ENCODE results near the gene RBPMS2. TPM values are rescaled to one million over a fixed set of nuclear protein-coding genes. Genes with fewer than 3 reads are reported as not detected.

Gene RBPMS2
- total RNA-seq, 1 experiment from 2014 or later: 0.06 TPM

DNA sequence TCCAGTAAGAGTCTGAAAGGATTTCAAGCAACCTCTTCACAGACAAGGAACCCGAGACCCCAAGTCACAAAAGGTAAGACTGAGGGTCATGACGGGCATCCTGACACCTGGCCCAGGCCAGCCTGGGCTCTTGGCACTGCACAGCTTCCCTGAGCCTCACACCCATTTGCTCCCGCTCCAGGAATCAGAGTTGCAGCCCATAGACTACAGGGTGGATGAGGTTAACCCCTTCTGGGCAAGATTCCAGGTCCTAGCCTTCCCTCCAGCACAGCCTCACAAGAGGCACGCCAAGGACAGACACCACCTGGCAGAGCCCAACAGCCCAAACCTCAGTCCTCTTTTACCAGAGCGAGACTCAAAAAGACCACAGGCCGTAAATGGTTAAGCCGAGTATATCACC lies 36.2 kb downstream of the RBPMS2 start:
- Histone ChIP-seq H3K27me3 (no peaks in the 10 kb centered on the region), H3K27ac (no peak overlapping the region), H3K9me3 (replicated peaks) (no peaks in the 10 kb centered on the region), H3K36me3 (no peaks in the 10 kb centered on the region), H3K4me3 (peak overlapping the region; percentile 37), H3K4me1 (peaks cover 12% of the 10 kb centered on the region; the same call in 1 of the 2 replicates)
- DNase-seq: peak; percentile 64 to 77

DNA sequence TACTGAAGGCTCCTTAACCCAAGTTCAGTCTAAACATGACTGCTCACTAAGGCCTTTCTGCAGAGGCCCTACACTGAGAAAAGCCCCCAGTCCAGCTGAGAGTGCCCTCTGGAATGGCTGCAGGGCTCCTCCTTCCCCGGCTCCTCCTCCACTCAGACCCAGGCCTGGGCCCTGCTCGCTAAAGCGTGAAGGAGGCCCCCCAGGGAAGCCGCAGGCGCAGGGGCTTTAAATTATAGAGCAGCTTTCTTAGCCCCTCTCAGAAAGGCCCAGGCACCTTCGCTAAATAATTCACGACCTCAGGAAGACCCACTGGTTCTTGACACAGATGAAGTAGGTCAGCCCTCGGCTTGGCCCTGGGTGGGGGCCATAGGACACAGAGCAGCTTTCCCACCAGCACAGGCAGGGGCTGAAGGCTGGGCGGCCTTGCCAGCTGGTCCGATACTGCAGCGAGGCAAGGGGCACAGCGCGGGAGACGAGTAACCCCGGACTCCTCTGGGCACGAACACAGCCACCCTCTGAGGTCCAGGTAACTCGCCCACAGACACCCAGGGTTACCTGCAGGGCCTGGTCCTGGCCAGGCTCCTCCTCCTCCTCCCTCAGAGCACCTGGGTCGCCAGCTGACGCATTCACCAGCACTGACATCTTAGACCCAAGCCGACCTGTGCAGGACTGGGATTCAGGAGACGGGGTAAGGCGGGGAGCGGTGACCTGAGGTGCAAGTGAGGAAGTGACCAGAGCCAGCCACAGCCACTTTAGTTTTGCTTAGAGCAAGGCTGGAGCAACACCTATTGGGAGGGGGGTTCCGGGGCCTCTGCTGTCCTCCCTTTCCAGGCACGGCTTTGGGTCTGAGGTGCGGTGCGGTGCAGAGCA lies 36.9 kb downstream of the RBPMS2 start:
- Histone ChIP-seq H3K4me3 (no peak overlapping the region), H3K27ac (no peak overlapping the region), H3K9me3 (replicated peaks) (no peaks in the 10 kb centered on the region), H3K27me3 (no peaks in the 10 kb centered on the region), H3K36me3 (no peaks in the 10 kb centered on the region), H3K4me1 (peaks cover 12% of the 10 kb centered on the region; the same call in 1 of the 2 replicates)
- no peak for DNase-seq

DNA sequence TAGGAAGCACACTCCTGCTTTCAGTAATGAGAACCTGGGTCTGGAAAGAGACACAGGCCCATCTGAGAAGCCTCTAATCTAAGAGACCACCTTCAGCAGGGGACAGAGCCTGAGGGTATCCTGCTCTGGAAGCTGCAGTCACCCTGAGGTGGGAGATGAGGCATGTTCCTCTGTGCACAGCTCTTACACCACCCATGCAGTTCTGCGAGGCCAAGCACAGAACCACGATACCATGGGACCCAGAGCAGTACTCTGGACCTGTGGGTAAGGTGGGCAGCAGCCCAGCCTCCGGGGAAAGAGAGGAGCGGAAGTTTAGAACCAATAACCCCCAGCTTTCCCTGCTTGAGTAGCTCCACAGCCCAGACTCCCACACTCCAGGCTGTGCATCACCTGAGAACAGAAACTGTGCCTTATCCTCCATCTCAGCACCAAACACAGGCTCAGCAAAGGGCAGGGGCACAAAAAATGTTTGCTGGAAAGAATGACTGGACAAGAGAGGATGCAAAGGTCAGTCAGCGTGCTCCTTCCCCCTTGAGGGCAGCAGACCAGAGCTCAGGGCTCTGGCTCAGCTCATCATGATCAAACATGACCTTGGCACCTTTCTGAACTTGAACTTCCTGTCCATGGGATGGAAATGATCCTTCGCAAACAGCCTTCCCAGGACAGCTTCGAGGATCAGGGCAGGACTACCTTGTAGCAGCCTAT lies 43.1 kb downstream of the RBPMS2 start:
- no peak overlapping the region for H3K4me3 ChIP-seq
- 0 out of 2 replicates have a peak, but pooled peaks cover 2% of the 10 kb centered on the region for H3K4me1 ChIP-seq
- no peaks in the 10 kb centered on the region for H3K27me3 ChIP-seq
- no peaks in the 10 kb centered on the region for H3K36me3 ChIP-seq
- no peaks in the 10 kb centered on the region for H3K9me3 ChIP-seq (replicated peaks)
- no peak for DNase-seq
- no peak overlapping the region for H3K27ac ChIP-seq

DNA sequence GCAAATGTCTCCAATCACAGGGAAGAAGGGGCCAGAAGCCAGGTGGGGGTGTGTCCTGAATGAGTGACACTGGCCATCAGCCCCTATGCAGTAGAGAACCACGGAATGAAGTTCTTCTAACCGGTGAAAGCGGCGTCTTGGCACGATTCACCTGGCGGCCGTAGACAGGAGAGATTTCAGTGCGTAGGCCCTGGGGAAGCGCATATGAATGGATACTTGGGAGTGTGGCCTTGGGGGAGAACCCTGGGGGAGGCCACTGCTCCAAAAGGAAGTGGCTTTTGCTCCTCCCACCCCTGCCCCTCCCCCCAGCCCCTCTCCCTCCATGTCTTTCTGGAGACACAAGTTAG lies 43.6 kb downstream of the RBPMS2 start:
- 0 out of 2 replicates have a peak, but pooled peaks cover 2% of the 10 kb centered on the region for H3K4me1 ChIP-seq
- no peak overlapping the region for H3K27ac ChIP-seq
- H3K4me3 ChIP-seq: no peak overlapping the region
- H3K9me3 ChIP-seq (replicated peaks): no peaks in the 10 kb centered on the region
- DNase-seq: no peak
- H3K36me3 ChIP-seq: no peaks in the 10 kb centered on the region
- H3K27me3 ChIP-seq: no peaks in the 10 kb centered on the region

DNA sequence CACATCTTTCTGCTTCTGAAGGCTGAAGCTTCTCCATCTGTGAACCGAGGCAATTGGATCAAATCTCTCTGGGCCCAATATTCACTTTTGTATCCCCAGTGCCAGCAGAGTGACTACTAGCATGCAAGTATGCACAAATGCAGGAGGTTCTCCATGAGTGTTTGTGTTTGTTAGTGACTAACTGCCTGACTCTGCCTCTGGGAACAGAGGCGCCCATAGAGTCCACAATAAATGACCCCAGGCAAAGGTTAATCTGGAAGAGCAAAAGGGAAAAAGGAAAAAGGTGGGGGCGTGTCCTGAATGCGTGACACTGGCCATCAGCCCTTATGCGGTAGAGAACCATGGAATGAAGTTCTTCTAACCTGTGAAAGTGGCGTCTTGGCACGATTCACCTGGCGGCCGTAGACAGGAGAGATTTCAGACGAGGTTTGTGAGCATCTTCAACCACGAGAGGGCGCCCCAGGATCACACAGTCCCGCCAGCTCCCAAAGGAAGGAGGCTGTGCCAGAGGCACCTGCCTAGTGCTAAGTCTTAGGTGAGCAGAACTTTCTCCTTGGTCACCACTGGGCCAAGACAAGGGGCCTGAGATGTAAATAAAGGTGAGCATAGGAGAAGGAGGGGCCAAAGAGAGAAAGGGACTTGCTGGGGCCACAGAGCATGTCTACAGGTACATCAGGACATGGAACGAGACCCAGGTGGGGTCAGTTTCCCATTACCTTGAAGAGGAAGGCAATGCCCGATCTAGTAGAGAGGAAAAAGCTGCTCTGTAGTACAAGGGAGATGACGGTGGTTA lies 44.2 kb downstream of the RBPMS2 start:
- DNase-seq: peak; percentile 68 to 88
- H3K27me3 ChIP-seq: no peaks in the 10 kb centered on the region

DNA sequence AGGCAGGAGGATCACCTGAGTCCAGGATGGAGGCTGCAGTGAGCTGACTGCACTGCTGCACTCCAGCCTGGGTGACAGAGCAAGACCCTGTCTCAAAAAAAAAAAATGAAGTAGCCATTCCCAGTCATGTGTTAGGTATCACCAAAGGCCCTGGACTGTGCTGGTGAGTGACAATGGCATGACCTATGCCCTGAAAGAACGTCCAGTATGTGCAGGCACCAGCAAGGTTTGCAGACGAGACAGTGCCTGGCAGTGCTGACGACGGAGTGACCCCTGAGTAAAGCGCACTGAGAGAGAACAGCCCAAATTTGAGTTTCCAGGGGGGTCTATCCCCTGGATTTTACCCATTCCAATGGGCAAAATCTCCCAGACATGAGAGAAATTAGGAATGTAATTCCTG lies 45.2 kb downstream of the RBPMS2 start:
- Histone ChIP-seq H3K4me1 (0 out of 2 replicates have a peak, but pooled peaks cover 2% of the 10 kb centered on the region), H3K27me3 (no peaks in the 10 kb centered on the region), H3K9me3 (replicated peaks) (no peaks in the 10 kb centered on the region), H3K27ac (no peak overlapping the region), H3K4me3 (no peak overlapping the region), H3K36me3 (no peaks in the 10 kb centered on the region)
- no peak for DNase-seq

More for the DNA sequence above, 44.2 kb downstream of the RBPMS2 start:
- no peak overlapping the region for H3K27ac ChIP-seq
- H3K4me3 ChIP-seq: no peak overlapping the region
- no peaks in the 10 kb centered on the region for H3K36me3 ChIP-seq
- H3K9me3 ChIP-seq (replicated peaks): no peaks in the 10 kb centered on the region
- 0 out of 2 replicates have a peak, but pooled peaks cover 2% of the 10 kb centered on the region for H3K4me1 ChIP-seq

DNA sequence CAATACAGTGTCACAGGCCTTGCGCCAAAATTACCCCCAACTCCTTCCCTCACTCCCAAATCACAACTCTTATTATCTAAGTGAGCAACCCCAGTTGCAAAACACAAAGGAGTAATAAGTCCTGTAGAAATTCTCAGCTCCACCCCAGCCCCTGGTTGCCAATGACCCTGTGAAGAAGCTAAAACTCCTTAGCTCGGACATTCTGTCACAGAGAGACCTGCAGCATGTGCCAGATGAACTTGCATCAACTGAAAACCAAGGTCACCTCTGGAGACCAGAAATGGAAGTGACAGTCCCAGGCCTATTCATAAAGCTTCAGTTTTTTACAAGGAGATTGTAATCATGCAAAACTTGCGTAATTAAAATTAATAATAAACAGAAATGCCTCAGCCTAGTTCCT lies 55.2 kb downstream of the RBPMS2 start:
- no peaks in the 10 kb centered on the region for H3K36me3 ChIP-seq
- H3K9me3 ChIP-seq (replicated peaks): no peaks in the 10 kb centered on the region
- H3K27me3 ChIP-seq: no peaks in the 10 kb centered on the region
- no peaks in the 10 kb centered on the region for H3K4me1 ChIP-seq
- no peak for DNase-seq
- no peak overlapping the region for H3K27ac ChIP-seq
- no peak overlapping the region for H3K4me3 ChIP-seq

DNA sequence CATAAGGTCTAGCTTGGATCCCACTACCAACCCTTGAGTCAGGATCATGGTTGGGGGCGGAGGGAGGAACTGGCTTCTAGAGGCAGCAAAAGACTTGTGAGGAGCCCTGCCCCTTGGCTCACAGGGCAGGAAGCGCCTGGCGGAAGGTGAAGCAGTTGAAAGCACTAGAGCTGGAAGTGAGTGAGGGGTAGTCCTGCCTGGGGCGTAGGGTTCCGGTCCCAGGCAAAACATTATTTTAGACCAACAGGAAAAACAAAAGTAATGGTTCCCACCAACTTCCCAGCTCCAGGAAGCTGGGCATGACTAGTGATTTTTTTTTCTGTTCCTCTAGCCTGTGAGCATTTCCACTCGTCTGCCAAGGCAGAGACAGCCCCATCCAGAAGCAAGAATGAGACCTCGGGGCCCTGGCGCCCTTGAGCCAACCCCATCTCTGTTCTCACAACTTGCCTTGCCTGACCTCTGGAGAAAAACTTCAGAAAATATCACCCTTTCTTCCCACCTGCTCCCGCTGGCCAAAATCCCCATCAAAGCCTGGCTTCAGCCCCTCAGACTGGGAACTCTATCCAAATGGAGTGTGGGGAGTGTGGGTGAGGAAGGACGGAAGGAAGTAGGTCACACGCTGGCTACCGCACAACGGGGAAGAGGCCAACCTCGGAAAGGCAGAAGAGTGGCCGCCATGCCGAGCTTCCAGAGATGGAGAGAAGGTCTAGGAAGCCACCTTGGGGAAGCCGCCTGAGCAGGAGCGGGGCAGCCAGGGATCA lies 57.5 kb downstream of the RBPMS2 start:
- no peaks in the 10 kb centered on the region for H3K27me3 ChIP-seq

DNA sequence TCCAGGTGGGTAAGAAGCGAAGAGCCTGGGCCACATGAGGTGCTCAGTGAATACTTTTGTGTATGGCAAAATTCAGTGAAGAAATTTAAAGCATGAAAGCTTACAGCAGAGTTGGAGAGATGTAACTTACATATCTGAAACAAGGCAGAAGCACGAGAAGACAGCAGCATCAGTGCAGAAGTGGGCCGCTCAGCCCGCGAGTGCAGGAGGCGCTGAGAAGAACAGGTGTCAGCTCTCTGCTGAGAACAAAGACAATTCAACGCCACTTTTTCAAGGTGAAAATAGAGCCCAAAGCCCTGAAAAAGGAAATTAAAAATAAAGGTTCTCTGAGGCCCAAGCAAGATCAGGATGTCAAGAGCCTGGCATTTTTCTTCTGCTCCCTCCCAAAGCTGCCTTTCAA lies 58.3 kb downstream of the RBPMS2 start:
- no peaks in the 10 kb centered on the region for H3K9me3 ChIP-seq (replicated peaks)
- no peaks in the 10 kb centered on the region for H3K4me1 ChIP-seq
- H3K27ac ChIP-seq: no peak overlapping the region
- H3K27me3 ChIP-seq: no peaks in the 10 kb centered on the region
- H3K36me3 ChIP-seq: no peaks in the 10 kb centered on the region
- no peak overlapping the region for H3K4me3 ChIP-seq
- no peak for DNase-seq

More for the DNA sequence above, 57.5 kb downstream of the RBPMS2 start:
- no peaks in the 10 kb centered on the region for H3K36me3 ChIP-seq
- no peaks in the 10 kb centered on the region for H3K9me3 ChIP-seq (replicated peaks)
- DNase-seq: no peak
- no peak overlapping the region for H3K4me3 ChIP-seq
- no peak overlapping the region for H3K27ac ChIP-seq
- no peaks in the 10 kb centered on the region for H3K4me1 ChIP-seq

DNA sequence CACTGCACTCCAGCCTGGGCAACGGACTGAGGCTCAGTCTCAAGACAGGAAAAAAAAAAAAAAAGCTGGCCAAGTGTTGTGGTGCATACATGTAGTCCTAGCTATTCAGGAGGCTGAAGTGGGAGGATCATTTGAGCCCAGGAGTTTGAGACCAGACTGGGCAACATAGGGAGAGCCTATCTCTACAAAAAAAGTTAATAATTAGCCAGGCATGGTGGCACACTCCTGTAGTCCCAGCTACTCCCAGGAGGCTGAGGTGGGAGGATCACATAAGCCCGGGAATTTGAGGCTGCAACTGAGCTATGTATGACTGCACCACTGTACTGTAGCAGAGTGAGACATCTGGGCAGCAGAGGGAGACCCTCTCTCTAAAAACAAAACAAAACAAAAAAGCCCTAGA lies 58.9 kb downstream of the RBPMS2 start:
- no peaks in the 10 kb centered on the region for H3K9me3 ChIP-seq (replicated peaks)
- DNase-seq: no peak
- H3K27ac ChIP-seq: no peak overlapping the region
- H3K4me3 ChIP-seq: no peak overlapping the region
- H3K4me1 ChIP-seq: no peaks in the 10 kb centered on the region
- H3K36me3 ChIP-seq: no peaks in the 10 kb centered on the region
- no peaks in the 10 kb centered on the region for H3K27me3 ChIP-seq

DNA sequence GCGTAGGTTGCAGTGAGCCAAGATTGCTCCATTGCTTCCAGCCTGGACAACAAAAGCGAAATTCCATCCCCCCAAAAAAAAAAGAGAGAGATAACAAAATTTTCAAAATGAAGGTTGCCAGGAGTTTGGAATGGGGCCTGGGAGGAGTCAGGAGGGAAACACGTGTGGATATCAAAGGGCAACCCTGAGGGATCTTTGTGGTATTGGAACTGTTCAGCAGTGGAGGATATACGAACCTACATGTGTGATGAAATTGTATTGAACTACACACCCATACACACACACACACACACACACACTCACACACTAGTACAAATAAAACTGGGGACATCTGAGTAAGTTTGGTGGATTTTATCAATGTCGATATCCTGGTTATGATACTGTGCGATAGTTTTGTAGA lies 61.8 kb downstream of the RBPMS2 start:
- no peaks in the 10 kb centered on the region for H3K4me1 ChIP-seq
- H3K27ac ChIP-seq: no peak overlapping the region
- DNase-seq: no peak
- H3K9me3 ChIP-seq (replicated peaks): no peaks in the 10 kb centered on the region
- H3K4me3 ChIP-seq: no peak overlapping the region
- no peaks in the 10 kb centered on the region for H3K36me3 ChIP-seq
- no peaks in the 10 kb centered on the region for H3K27me3 ChIP-seq

DNA sequence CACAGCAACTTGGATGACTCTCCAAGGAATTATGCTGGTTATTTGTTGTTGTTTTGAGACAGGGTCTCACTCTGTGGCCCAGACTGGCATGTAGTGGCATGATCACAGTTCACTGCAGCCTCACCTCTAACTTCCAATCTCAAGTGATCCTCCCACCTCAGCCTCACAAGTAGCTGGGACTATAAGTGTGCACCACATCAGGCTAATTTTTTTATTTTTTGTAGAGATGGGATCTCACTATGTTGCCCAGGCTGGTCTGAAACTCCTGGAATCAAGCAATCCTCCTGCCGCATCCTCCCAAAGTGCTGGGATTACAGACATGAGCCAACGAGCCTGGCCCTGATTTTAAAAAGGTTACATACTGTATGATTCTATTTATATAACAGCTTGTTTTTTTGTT lies 63.0 kb downstream of the RBPMS2 start:
- no peak for DNase-seq
- no peaks in the 10 kb centered on the region for H3K9me3 ChIP-seq (replicated peaks)
- no peaks in the 10 kb centered on the region for H3K36me3 ChIP-seq
- H3K4me3 ChIP-seq: no peak overlapping the region
- no peak overlapping the region for H3K27ac ChIP-seq
- H3K27me3 ChIP-seq: no peaks in the 10 kb centered on the region
- H3K4me1 ChIP-seq: no peaks in the 10 kb centered on the region

DNA sequence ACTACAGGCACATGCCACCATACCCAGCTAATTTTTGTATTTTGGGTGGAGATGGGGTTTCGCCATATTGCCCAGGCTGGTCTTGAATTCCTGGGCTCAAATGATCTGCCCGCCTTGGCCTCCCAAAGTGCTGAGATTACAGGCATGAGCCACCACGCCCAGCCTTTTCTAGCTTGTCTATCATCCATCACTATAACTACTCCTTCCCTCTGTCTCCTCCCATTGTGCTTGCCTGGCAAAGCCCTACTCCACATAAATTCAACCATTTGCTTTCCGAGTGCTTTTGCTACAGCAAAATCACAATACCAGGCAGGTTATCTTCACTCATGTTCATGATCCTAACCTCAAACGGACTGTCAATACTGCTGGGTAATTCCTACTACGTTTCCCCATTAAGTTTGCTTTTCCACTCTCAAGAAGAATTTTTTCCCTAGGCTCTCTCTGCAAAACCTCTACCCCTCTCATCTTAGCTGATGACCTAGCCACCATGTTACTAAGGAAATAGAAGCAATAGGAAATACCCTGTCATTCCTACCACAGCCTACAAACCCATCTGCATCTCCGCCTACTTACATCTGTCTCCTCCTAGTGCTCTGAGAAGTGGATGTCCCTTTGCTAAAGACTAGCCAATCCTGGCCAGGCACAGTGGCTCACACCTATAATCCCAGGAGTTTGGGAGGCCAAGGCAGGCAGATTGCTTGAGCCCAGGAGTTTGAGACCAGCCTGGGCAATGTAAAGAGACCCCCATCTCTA lies 64.5 kb downstream of the RBPMS2 start:
- no peak for DNase-seq
- Histone ChIP-seq H3K9me3 (replicated peaks) (no peaks in the 10 kb centered on the region), H3K27ac (no peak overlapping the region), H3K4me3 (no peak overlapping the region), H3K27me3 (no peaks in the 10 kb centered on the region), H3K36me3 (no peaks in the 10 kb centered on the region), H3K4me1 (no peaks in the 10 kb centered on the region)

Data from SJCRH30 (cell line).